ENCODE data around the gene TNFRSF4. TPM values are rescaled to one million over a fixed set of nuclear protein-coding genes. Genes with fewer than 3 reads are reported as not detected.
A peak's percentile ranks its signal among the peaks of the same experiment; 100 is the strongest.

Gene TNFRSF4
- total RNA-seq, 2 experiments from 2014 or later = 1.1 TPM; not detected in 1

DNA sequence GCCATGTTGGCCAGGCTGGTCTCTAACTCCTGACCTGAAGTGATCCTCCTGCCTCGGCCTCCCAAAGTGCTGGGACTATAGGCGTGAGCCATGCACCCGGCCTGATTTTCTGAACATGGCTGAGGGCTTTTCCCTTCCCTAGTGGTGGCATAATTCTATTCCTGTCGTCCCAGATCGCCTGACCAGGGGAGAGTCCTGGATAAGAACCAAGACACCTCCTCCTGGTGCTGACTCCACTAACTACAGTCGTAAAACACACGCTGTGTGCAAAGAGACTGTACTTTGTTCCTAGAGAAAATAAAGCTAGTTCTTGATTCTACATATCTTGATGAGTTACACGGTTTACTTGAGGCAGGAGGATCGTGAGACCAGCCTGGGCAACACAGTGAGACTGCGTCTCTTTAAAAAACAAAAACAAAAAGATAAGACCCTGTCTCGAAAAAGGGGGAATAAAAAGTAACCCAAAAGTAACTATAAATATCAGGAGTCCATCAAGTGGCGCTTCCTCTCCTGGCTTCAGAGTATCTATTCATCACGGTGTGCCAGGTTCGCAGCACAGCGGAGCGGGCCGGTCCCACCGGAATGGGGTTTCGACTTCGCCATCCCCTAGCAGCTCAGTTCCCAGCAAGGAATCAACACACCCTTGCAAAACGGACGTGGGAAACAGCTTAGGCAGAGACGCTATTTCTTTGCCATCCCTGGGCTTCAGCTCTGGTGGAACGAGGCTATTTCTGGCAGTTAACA lies 16.9 kb upstream of the TNFRSF4 start:
- no peak for DNase-seq (ENCODE audit: low spot score)
- peak overlapping the region; percentile 43 for H3K27ac ChIP-seq (ENCODE audit: low read depth, low read length, poor library complexity, severe bottlenecking)
- H4K20me1 ChIP-seq (ENCODE audit: insufficient read depth, low read length) = no peaks in the 10 kb centered on the region
- peak overlapping the region; percentile 69; the same call in 1 of the 2 replicates for H2AFZ ChIP-seq (ENCODE audit: low read length)
- ChIA-PET POLR2A (interaction anchor here (0.6 to 1.0 kb wide), 2 partner anchors 94 to 246 kb away, joined by 4 to 8 read pairs; no protein-coding TSS in a partner anchor), CTCF (ENCODE audit: unreplicated experiment) (no interaction called here)
- TF ChIP-seq, protein P1, sequence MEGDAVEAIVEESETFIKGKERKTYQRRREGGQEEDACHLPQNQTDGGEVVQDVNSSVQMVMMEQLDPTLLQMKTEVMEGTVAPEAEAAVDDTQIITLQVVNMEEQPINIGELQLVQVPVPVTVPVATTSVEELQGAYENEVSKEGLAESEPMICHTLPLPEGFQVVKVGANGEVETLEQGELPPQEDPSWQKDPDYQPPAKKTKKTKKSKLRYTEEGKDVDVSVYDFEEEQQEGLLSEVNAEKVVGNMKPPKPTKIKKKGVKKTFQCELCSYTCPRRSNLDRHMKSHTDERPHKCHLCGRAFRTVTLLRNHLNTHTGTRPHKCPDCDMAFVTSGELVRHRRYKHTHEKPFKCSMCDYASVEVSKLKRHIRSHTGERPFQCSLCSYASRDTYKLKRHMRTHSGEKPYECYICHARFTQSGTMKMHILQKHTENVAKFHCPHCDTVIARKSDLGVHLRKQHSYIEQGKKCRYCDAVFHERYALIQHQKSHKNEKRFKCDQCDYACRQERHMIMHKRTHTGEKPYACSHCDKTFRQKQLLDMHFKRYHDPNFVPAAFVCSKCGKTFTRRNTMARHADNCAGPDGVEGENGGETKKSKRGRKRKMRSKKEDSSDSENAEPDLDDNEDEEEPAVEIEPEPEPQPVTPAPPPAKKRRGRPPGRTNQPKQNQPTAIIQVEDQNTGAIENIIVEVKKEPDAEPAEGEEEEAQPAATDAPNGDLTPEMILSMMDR (conservative IDR thresholded peaks at IDR 0.05; ENCODE audit: low read length) = peak; percentile 31
- TF ChIP-seq EZH2phosphoT487 (IDR thresholded peaks at IDR 0.05; ENCODE audit: borderline replicate concordance, low read depth, low read length) = no peak
- peak overlapping the region; percentile 78 for H3K4me3 ChIP-seq (ENCODE audit: low read depth, low read length, poor library complexity, severe bottlenecking)
- H3K4me1 ChIP-seq (ENCODE audit: insufficient read depth, low read length, poor library complexity, severe bottlenecking) = peaks cover 28% of the 10 kb centered on the region
- H3K9me3 ChIP-seq (ENCODE audit: low read length) = no peaks in the 10 kb centered on the region
- peaks cover 54% of the 10 kb centered on the region for H3K79me2 ChIP-seq (ENCODE audit: insufficient read depth, low read depth, low read length)
- TSS peak; percentile 94 for BruUV-seq (replicated peaks)
- peaks cover 42% of the 10 kb centered on the region for H3K36me3 ChIP-seq (ENCODE audit: insufficient read depth, low read length)
- intact Hi-C loops (cut with micrococcal nuclease; ENCODE audit: unreplicated experiment) = loop anchor here (1.0 to 10.0 kb wide), 3 partner anchors 76 to 196 kb away; partner anchors contain the start of genes ACAP3 and PUSL1
- peak overlapping the region; percentile 99 for H3K4me2 ChIP-seq (ENCODE audit: low read length)
- no peaks in the 10 kb centered on the region for H3K9me2 ChIP-seq (ENCODE audit: insufficient read depth, low read length)

DNA sequence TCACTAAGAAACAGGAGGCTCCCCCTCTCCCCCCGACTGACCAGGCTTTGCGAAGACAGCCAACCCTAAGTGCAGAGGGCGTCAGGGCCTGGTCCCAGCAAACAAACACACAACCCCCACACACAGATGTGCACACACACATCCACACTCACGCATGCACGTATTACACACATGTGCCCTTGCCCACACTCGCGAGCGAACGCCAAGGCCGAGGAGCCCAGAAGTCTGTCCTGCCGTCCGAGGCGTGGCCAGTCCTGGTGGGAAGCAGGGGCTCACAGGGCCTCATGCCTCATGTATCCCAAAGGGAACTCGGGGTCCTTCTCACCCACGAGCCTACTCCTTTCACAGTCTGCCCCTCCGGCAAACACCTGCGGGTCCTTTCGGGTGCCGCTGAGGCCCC lies 15.8 kb upstream of the TNFRSF4 start:
- POLR2A ChIA-PET = no interaction called here
- TF ChIP-seq, protein P1 (conservative IDR thresholded peaks at IDR 0.05; ENCODE audit: low read length) = no peak
- no peak for TF ChIP-seq EZH2phosphoT487 (IDR thresholded peaks at IDR 0.05; ENCODE audit: borderline replicate concordance, low read depth, low read length)
- H3K4me3 ChIP-seq (ENCODE audit: low read depth, low read length, poor library complexity, severe bottlenecking) = no peak overlapping the region
- peak overlapping the region; percentile 99 for H3K4me2 ChIP-seq (ENCODE audit: low read length)
- H4K20me1 ChIP-seq (ENCODE audit: insufficient read depth, low read length) = no peaks in the 10 kb centered on the region
- no peak overlapping the region for H3K27ac ChIP-seq (ENCODE audit: low read depth, low read length, poor library complexity, severe bottlenecking)
- no peaks in the 10 kb centered on the region for H3K9me2 ChIP-seq (ENCODE audit: insufficient read depth, low read length)
- no peak overlapping the region for H2AFZ ChIP-seq (ENCODE audit: low read length)
- CTCF ChIA-PET (ENCODE audit: unreplicated experiment) = no interaction called here
- intact Hi-C loops (cut with micrococcal nuclease; ENCODE audit: unreplicated experiment) = loop anchor here (1.0 to 10.0 kb wide), 3 partner anchors 78 to 195 kb away; partner anchors contain the start of genes ACAP3 and PUSL1
- H3K9me3 ChIP-seq (ENCODE audit: low read length) = no peaks in the 10 kb centered on the region
- peaks cover 28% of the 10 kb centered on the region for H3K4me1 ChIP-seq (ENCODE audit: insufficient read depth, low read length, poor library complexity, severe bottlenecking)
- peaks cover 52% of the 10 kb centered on the region for H3K36me3 ChIP-seq (ENCODE audit: insufficient read depth, low read length)
- no peak for DNase-seq (ENCODE audit: low spot score)
- H3K79me2 ChIP-seq (ENCODE audit: insufficient read depth, low read depth, low read length) = peaks cover 53% of the 10 kb centered on the region
- BruUV-seq (replicated peaks) = no TSS peak

Data from OCI-LY7 (cell line).